Activated CD4-positive, alpha-beta T cell treated with anti-CD3 and anti-CD28 coated beads, Interleukin-2, Interleukin-6, amounts not matched to agents 100 ng/mL and 50 ng/mL, durations not matched to agents 16 hours and 8 hours (primary cell): ENCODE measurements around the gene PAPLN.
A peak's percentile ranks its signal among the peaks of the same experiment; 100 is the strongest.
"Not testable (repeated sequence)": the region's sequence is repeated elsewhere in the genome, so short reads cannot be mapped to it uniquely, and the experiment has no call there.

Experiments used
- DNase-seq: peaks from one replicate; pipeline ENCODE4 v3.0.0-alpha.2; 2020

PAPLN gene, protein sequence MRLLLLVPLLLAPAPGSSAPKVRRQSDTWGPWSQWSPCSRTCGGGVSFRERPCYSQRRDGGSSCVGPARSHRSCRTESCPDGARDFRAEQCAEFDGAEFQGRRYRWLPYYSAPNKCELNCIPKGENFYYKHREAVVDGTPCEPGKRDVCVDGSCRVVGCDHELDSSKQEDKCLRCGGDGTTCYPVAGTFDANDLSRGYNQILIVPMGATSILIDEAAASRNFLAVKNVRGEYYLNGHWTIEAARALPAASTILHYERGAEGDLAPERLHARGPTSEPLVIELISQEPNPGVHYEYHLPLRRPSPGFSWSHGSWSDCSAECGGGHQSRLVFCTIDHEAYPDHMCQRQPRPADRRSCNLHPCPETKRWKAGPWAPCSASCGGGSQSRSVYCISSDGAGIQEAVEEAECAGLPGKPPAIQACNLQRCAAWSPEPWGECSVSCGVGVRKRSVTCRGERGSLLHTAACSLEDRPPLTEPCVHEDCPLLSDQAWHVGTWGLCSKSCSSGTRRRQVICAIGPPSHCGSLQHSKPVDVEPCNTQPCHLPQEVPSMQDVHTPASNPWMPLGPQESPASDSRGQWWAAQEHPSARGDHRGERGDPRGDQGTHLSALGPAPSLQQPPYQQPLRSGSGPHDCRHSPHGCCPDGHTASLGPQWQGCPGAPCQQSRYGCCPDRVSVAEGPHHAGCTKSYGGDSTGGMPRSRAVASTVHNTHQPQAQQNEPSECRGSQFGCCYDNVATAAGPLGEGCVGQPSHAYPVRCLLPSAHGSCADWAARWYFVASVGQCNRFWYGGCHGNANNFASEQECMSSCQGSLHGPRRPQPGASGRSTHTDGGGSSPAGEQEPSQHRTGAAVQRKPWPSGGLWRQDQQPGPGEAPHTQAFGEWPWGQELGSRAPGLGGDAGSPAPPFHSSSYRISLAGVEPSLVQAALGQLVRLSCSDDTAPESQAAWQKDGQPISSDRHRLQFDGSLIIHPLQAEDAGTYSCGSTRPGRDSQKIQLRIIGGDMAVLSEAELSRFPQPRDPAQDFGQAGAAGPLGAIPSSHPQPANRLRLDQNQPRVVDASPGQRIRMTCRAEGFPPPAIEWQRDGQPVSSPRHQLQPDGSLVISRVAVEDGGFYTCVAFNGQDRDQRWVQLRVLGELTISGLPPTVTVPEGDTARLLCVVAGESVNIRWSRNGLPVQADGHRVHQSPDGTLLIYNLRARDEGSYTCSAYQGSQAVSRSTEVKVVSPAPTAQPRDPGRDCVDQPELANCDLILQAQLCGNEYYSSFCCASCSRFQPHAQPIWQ

DNA sequence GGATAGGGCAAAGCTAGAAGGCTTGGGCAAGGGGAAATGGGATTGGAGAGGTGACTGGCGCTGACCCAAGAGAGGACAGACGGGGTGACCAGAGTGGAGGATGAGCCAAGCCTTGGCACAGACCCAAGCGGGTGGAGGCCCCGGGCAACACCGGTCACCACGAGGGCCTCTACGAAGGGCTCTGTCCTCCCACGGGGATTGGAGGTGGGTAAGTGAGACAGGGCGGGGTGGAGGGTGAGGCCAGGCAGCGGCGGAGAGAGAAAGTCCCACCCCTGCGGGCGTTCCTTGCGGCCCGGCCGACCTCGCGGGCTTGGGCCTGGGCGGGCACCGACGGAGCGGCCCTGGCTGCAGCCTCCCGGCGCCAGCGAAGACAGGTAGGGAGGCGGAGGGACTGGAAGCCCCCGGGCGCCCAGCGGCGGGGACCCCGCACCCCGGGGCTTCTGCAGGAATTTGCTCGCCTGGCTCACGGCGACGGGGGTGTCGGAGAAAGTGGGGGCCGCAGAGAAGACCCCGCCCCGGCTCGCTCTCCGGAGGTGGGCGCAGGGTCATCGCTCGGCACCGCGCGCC is at the start of gene PAPLN:
Gene PAPLN, plus strand, starts transcription at position 288 of the 567 bp plus-strand sequence. CDS start 2,273 bp downstream, outside the sequence.
- DNase-seq, result no peak

DNA sequence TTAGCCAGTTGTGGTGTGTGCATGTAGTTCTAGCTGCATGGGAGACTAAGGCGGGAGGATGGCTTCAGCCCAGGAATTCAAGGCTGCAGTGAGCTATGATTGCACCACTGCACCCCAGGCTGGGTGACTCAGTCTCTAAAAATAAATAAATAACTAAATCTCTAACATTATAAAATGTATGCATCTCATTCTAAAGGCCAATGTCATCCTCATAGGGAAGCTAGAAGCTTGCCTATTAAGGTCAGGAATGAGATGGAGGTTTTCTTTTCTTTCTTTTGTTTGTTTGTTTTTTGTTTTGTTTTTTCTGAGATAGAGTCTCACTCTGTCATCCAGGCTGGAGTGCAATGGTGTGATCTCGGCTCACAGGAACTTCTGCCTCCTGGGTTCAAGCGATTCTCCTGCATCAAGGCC is 48.8 kb upstream of the PAPLN start:
- DNase-seq, result no peak

DNA sequence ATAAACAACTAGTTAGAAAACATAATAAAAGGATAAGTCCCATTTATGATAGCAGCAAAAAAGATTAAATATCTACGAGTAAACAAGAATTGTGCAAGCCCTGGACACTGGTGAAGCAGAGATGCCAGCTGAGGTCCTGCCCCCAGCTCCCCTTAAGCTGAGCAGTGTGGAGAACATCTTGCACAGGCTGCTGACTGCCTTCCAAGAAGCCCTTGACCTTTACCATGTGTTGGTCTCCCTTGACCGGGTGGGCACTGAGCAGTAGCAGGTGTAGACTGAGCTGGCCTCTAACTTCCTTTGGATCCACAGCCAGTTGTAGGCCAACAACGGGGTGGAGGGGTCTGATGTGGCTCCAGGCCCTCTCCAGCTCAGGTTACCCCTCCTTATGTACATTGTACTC is 47.7 kb upstream of the PAPLN start:
- DNase-seq, result no peak

DNA sequence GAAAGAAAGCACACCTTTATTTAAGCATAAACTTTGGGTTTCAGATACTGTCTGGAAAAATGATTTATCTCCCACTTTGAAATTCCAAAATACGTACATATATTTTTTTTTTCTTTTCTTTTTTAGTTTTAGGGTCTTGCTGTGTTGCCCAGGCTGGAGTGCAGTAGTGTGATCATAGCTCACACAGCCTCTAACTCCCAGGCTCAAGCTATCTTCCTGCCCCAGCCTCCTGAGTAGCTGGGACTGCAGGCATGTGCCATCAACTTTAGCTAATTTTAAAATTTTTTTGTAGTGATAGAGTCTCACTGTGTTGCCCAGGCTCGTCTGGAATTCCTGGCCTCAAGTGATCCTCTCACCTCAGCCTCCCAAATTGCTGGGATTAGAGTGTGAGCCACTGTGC is 45.9 kb upstream of the PAPLN start:
- DNase-seq, result no peak

DNA sequence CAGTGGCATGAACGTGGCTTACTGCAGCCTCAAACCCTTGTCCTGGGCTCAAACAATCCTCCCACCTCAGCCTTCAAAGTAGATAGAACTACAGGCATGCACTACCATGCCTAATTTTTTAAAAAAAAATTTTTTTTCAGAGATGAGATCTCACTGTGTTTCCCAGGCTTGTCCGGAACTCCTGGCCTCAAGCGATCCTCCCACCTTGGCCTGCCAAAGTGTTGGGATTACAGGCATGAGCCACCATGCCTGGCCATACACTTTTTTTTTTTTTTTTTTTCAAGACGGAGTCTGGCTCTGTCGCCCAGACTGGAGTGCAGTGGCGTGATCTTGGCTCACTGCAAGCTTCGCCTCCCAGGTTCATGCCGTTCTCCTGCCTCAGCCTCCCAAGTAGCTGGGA is 43.0 kb upstream of the PAPLN start:
- DNase-seq, result not testable (repeated sequence)

DNA sequence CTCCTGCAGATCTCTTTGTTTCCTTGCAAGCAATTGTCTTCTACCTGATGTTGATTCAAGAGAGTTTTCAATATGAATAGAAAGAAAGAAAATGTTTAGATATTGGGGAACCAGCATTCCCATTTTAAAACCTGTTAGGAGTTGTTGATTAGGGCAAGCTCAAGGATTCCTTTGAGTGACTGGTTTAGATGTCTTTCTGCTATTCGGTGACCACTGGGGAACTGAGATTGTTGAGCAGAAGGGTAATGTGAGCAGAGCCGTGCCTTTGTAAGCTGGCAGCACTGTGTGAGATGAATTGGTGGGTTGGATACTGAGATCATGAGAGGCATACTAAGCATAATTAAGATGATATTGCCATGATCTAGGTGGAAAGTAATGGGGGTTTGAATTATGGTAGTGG is 39.1 kb upstream of the PAPLN start:
- no peak for DNase-seq

DNA sequence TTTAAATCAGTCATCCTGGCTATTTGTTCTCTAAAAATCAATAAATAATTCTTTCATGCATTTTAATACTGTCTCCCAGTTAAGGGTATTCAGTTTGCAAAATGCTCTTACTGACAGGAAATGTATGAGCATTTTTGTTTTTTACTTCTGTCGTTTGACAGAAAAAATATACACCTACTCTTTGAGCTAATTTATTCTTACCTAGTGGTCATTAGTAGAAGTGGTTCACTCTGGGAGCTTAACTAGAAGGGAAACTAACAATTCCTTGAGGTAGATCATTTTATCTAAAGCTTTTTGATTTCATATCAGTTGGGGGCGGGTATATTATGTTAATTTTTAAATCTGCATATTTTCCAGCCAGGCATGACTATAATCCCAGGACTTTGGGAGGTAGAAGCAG is 33.8 kb upstream of the PAPLN start:
- DNase-seq, result no peak

DNA sequence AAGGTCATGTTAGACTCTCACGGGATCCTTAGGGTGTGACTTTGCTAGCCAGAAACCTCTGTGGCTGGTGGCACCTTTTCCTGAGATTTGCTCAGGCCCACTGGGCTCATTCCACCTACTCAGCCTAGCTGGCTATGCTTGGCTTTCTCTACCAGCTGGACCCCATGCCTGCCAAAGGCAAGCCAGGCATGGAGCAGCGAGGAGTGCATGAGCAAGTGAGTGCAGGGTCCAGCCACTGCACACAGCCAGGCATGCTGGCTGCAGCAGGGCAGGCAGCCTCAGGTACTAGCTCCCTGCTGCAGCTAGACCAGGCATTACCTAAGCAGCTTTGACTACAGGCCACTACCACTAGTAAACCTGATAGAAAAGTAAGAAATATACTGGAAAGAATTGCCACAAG is 29.7 kb upstream of the PAPLN start:
- DNase-seq, result no peak

DNA sequence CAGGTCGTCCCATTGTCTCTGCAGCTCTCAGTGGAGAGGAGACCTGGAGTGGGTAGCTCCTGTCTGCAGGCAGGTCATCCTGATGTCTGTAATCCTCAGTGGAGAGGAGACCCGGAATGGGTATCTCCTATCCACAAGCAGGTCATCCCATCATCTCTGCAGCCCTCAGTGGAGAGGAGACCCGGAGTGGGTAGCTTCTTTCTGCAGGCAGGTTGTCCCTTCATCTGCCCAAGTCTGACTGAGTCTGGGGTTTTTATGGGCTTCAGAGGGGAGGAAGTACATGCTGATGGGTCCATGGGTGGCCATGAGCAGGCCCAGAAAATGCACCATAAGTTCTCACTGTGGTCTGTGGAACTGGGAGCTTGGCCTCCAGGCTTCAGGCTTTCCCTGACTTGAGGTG is 28.9 kb upstream of the PAPLN start:
- DNase-seq, result no peak

DNA sequence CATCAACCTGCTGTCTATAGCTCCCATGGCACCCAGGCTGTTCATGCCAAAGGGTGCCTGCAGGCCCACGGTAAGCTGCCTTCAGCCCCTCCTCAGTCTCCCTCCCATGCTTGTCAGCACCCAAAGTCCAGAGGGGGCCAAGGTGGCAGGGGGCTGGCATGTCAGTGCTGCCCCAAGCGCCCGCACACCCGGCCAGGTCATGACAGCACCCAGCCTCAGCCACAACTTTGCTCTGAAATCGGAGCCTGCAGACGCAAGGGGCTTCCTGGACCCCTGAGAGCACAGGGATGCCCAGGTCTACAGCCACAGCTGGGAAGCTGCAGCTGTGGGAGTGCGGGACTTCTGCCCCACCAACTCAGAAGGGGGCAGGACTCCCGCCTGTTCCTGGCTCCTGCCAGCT is 28.5 kb upstream of the PAPLN start:
- DNase-seq, result no peak

DNA sequence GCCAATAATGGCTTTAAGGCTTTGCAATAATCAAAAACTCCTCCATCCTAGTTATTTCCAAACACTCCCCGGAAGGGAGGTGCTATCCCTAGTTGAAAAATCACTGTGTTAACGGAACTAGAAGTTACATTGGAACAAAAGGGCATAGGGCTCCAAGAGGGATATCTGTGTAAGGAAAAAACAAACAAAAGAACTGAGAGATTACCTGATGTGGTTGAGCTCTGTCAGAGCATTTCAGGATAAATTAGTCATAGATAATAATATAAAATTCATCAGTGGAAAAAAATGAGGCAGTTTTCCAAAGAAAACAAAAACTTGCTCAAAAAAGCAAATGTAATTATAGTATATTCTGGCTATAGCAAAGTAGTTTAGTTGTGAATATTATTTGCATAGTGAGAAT is 27.4 kb upstream of the PAPLN start:
- DNase-seq, result no peak

DNA sequence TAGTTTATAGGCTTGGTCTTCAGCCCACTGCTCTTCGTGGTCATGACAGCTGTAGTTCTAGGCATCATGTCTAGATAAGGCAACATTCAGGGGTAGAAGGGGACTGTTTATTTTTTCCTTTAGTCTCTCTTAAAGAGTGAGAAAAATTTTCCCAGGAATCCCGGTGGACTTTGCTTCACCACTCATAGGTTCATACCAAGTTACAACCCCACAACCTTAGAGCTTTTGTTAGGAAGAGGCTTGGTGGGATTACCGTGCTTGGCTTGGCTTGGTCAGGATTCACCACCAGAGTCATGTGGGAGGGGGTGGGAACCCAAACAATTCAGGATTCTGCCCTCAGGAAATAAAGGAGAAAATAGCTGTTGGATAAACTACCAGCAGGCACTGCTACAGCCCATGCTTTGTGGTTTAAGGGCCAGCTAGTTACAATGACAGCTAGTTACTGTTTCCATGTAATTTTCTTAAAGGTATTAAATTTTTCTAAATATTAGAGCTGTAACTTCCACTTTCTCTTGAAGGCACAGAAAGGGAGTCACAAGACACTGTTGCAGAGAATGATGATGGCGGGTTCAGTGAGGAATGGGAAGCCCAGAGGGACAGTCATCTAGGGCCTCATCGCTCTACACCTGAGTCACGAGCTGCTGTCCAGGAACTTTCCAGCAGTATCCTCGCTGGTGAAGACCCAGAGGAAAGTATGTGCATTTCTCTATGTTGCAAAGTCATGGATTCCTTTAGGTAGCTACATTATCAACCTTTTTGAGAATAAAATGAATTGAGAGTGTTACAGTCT is 25.9 kb upstream of the PAPLN start:
- DNase-seq, result no peak

DNA sequence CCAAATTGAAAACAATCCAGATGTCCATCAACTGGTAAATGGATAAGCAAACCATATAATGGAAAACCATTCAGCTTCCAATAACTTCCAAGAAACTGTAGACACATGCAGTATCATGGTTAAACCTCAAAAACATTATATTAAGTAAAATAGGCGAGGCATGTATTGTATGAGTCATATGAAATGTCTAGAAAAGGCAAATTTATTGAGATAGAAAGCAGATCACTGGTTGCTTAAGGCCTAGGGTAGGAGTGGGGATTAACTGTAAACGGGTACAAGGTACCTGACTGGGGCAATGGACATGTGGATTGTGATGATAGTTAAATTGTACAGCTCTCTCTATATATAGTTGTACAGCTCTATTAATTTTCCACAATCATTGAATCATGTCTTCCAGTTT is 21.3 kb upstream of the PAPLN start:
- no peak for DNase-seq

DNA sequence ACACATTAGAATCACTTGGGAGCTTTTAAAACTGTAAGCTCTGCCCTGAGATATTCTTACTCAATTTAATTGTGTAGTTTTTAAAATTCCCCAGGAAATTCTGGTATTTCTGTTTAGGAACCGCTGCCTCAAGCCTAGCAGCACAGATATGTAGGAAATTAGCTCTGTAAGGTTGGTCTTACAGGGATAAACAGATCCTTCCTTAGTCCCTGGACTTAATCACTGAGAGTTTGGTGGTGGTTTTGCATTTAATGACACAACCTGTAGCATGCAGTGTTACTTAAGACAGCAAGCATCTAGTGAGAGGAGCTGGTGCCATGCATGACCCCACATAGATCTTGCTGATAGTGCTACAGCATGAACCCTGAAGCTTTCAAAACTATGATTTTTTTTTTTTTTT is 19.9 kb upstream of the PAPLN start:
- no peak for DNase-seq

DNA sequence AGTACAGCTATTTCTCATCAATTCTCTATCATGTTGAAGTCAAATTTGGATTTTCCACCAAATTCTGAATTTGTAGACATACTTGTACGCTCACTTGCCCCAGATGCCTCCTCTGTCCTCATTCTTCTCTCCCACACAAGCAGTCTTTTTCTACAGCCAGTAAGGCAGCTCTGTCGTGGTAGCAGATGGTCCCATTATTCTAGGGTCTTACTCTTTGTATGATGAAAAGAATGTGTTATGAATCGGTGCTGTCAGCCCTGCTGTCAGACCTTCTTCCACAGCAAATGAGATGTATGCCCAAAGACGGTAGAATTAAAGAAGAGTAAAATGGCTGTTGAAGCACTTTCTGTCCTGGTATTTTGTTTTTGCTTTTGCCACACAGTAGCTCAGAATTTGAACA is 17.2 kb upstream of the PAPLN start:
- no peak for DNase-seq

DNA sequence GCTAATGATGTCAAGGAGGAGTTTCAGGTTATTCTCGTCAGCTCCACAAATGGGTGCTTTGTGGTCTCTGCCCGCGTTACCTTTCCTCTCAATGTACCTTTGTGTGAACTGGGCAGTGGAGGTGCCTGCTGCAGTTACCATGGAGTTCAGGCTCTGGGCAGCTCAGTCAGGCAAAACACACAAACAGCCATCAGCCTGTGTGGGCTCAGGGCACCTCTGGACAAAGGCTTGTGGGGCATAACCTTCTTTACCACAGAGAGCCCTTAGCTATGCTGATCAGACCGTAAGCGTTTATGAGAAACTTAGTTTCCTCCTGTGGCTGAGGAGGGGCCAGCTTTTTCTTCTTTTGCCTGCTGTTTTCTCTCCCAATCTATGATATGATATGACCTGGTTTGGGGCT is 16.7 kb upstream of the PAPLN start:
- no peak for DNase-seq

DNA sequence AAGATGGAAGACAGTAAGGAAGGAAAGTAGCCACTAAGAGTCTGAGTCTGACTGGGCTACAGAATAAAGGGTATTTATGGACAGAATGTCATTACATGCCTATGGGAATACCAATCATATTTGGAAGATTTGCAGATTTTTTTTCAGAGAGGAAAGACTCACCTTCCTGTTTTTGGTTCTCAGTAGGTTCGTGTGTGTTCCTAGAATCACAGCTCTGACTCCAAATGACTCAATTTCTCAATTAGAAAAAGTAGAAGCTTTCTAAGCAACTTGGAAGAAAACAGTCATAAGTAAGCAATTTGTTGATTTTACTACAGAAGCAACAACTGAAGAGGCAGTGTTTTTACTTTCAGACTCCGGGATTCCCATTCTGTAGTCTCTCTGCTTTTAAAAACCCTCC is 15.4 kb upstream of the PAPLN start:
- peak; percentile 43 for DNase-seq

DNA sequence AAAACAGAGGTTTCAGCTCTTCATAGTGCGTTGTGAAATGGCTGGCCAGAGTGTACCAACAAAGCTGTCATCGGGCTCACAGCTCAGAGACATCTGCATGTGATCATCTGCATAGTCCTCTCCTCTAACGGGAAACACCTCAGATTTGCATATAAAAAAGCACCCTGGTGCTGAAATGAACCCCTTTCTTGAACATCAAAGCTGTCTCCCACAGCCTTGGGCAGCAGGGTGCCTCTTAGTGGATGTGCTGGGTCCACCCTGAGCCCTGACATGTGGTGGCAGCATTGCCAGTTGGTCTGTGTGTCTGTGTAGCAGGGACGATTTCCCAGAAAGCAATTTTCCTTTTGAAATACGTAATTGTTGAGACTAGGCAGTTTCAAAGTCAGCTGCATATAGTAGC is 14.3 kb upstream of the PAPLN start:
- DNase-seq, result peak; percentile 53

DNA sequence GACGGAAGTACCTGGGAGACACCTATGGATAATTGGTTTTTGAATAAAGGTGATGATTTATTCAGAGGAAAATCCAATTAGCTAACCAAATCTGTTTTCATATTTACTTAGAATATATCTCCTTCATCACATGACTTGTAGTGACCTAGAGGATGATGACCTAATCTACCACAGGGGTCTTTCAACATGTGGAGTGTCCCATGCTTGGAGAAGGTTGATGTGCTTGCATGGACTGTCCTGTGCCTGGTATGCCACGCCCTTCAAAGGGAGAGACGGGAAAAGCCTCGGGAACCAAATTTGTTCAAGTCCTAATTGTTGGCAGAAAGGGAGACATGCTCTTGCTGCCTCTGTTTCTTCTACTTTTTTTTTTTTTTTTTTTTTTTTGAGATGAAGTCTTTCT is 11.8 kb upstream of the PAPLN start:
- no peak for DNase-seq

DNA sequence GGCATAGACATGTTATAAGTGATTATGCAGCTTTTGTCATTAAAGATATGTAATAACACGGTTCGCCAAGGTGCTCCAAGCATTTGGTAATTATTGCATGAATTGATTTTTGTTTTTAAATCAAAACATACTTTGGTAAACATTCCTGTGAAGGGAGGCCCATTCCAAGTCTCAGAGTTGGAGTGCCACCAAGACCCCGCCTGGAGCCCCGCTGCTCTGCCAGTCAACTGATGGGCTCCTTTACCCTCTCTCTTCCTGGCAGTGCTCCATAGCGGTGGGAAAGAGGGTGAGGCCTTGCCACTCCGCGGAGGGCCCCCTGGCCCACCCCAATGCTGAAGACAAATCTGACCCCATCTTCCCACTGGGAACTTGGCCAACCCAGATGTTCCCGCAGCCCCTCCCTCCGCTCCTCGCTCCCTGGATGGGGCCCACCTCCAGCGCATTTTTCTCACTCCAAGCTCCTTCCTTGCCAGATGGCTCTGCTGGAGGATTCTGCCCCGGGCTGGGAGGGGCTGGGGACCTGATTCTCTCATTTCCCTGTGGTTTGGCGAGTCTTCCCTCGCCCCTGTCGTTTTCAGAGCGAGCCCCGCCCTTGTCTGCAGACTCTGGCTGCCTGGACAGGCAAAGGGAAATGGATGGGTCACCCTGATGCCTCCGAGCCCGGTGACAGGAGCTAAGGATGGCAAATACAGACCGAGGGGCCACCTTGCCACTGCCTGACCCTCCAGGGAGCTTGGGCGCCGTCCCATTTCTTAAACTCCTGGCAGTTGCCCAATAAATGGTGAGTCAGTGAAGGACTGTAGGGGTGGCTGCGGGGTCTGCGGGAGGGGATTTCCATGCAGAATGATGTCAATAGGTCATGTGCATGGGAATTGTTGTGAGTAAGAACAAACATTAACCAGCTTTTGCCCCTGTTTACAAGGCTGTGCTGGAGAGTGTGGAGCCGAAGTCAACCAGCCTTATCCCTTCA is 9.2 kb upstream of the PAPLN start:
- no peak for DNase-seq

DNA sequence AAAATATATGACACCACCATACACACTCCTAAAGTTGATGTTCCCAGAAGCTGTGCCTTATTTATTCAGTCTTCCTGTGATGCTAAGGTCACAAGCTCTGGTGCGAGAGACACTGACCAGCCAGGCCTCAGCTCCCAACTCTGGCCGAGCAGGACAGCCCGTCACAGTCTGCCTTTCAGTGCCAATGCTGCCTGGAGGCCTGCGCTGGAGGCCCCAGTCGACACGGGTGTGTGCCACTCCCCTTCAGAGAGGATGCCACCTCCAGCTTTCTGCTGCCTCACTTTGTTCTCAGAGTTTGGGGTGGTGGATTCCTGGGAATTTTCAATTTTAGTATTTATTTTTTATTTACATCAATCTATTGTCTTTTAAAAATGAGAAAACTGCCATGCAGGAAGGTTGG is 7.3 kb upstream of the PAPLN start:
- DNase-seq, result no peak
